GM10248 (cell line): ENCODE results near the gene PLEKHJ1.

Source experiments
- CTCF ChIA-PET: fragments of 300-600 bp; sonication (Branson Sonifier 250); formaldehyde crosslinking; extraction: SDS; loops from one replicate; lab custom pipeline; 2021; ENCODE audit warnings: antibody characterized with exemption; lab: Yijun Ruan, JAX
- POLR2A ChIA-PET: fragments of 350-650 bp; sonication (Branson Sonifier 250); formaldehyde crosslinking; extraction: SDS; loops from one replicate; lab custom pipeline; 2020; ENCODE audit warnings: antibody characterized with exemption; lab: Yijun Ruan, JAX
- DNase-seq: peaks from one replicate; pipeline ENCODE4 v3.0.0; 2012; ENCODE audit errors: extremely low spot score
- TF ChIP-seq, protein P1 (sequence below): IDR thresholded peaks from 2 replicates; pipeline ENCODE4 v1.5.1; 2012; ENCODE audit warnings: mild to moderate bottlenecking, low read depth; ENCODE audit errors: extremely low read depth, missing control alignments, control extremely low read depth

PLEKHJ1 gene

DNA sequence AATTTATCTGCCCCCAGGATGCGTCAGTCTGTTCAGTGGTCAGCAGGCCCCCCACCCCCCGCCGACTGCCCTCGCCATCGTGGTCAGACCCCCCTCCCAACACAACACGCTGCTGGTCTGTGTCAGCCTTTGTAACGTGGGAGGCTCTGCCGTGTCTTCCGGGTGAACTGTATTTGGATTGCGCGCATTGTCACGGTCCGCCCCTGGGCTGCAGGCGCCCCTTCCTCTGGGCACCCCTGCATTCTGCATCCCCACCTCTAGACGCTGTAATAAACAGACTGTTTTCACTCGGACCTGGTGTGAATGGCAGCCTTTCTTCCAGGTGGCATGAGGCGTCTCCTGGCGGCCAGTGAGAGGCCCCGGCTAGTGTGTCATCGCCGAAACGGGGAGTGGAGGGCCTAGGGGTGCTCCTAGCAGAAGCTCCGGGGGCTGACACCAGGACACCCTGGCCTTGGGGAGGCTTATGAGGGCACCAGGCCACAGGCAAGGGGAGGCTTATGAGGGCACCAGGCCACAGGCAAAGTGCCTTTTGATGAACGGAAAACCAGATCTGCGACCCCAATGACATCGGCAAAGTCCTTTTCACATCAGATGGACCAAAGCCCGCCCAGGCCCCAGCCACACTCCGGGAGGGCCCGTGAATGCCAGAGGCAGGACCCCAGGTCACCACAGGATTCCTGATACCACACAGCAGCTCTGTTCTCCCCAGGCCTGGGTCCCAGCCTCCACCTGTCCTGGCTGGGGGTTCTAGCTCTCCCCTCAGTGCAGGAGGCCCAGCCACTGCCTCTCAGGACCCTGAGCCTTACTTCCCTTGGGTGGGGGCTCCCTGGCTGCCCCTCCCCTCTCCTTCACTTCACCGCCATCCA is 3.6 kb downstream of the PLEKHJ1 start:
- DNase-seq: no peak
- ChIA-PET CTCF (no interaction called here), POLR2A (no interaction called here)
- TF ChIP-seq, protein P1, sequence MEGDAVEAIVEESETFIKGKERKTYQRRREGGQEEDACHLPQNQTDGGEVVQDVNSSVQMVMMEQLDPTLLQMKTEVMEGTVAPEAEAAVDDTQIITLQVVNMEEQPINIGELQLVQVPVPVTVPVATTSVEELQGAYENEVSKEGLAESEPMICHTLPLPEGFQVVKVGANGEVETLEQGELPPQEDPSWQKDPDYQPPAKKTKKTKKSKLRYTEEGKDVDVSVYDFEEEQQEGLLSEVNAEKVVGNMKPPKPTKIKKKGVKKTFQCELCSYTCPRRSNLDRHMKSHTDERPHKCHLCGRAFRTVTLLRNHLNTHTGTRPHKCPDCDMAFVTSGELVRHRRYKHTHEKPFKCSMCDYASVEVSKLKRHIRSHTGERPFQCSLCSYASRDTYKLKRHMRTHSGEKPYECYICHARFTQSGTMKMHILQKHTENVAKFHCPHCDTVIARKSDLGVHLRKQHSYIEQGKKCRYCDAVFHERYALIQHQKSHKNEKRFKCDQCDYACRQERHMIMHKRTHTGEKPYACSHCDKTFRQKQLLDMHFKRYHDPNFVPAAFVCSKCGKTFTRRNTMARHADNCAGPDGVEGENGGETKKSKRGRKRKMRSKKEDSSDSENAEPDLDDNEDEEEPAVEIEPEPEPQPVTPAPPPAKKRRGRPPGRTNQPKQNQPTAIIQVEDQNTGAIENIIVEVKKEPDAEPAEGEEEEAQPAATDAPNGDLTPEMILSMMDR: no peak

DNA sequence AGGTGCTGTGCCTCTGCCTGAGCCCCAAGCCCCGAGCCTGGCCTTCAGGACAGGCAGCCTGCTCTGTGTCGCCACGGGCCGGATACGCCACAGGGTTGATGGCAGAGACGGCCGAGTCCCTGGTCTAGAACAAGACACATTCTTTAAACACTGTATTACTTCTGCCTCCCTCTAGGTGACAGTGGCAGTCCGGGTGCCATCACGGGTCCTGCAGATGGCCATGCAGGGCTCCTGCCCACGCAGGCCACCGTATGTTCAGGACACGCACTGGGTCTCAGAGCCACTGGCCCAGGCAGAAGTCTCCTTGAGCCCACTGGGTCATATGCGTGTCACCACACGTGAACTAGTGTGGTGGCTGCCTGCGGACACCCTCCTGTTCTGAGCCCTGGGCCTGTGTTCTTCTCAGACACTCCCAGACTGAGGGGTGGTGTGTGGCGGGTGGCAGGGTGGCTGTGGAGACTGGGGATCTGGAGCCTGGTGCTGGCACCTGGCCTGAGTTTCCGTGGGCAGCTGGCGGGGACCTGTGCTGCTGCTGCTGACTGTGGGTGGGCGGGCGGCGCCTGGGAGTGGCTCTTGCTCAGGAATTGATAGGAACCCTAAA is 4.4 kb downstream of the PLEKHJ1 start:
- no peak for DNase-seq
- ChIA-PET CTCF (interaction anchor here (1.2 kb wide), 1 partner anchor 44 kb away, joined by 3 read pairs; no protein-coding TSS in a partner anchor), POLR2A (no interaction called here)
- TF ChIP-seq, protein P1: no peak

DNA sequence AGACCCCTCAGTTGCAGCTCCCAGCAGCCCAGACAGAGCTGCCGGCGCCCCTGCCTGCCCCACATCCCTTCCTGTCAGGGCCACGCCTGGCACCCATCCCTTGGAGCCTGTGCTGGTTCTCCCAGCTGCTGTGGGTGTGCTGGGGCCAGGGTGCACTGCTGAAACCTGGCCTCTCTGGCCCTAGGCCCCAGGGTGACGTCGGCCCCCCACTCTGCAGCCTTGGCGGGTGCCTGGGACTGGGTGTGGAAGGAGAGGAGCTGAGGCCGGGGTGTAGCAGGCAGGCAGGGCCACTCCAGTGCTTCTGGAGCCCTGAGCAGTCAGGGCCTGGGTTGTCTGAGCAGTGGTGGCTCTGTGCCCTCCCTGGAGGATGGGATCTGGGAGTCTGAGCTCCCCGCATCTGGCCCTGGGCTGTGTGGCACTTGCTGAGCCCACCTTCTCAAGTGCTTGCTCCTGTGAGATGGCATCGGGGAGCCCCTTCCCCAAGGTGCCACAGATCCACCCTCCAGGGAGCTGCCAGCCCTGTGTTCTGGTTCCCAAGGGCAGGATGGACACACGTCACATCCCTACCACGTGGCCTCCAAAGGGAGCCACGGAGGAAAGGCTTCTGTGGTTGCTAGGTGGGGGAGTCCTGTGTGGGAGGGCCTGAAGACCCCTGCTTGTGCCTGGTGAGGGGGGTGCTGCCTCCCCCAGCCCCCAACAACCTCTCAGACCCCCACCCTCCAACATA is 5.2 kb downstream of the PLEKHJ1 start:
- TF ChIP-seq, protein P1: no peak
- no peak for DNase-seq
- POLR2A ChIA-PET: interaction anchor here (0.6 kb wide), 1 partner anchor 85 kb away, joined by 9 read pairs; no protein-coding TSS in a partner anchor
- CTCF ChIA-PET: interaction anchor here (1.0 to 1.3 kb wide), 6 partner anchors 30 to 342 kb away, joined by 3 to 4 read pairs (median 3); no protein-coding TSS in a partner anchor

DNA sequence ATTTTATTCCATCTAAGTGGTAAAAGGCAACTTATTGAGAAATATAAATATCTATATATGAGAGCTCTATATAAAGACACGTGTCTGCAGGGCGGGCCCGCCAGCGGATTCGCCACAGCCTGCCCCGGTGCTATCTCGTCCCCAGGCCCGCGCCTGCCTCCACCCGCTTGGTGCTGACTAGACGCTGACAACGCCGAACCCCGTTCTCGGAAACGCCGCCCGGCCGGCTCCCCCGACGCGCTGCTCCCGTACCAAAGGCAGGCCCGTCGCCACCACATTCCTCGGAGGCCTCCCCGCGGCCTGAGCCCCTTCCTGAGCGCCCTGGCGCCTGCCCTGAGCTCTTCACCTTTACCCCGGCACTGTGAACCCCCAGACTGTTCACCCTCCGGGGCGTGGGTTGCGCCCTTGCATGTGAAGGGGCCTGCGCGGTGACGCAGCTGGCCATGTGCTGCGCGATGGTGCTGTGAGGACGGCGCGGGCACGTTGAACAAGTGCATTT is 6.0 kb downstream of the PLEKHJ1 start:
- no peak for DNase-seq
- POLR2A ChIA-PET: no interaction called here
- CTCF ChIA-PET: interaction anchor here (0.9 to 1.3 kb wide), 7 partner anchors 9 to 341 kb away, joined by 3 to 4 read pairs (median 3); no protein-coding TSS in a partner anchor
- TF ChIP-seq, protein P1: no peak

DNA sequence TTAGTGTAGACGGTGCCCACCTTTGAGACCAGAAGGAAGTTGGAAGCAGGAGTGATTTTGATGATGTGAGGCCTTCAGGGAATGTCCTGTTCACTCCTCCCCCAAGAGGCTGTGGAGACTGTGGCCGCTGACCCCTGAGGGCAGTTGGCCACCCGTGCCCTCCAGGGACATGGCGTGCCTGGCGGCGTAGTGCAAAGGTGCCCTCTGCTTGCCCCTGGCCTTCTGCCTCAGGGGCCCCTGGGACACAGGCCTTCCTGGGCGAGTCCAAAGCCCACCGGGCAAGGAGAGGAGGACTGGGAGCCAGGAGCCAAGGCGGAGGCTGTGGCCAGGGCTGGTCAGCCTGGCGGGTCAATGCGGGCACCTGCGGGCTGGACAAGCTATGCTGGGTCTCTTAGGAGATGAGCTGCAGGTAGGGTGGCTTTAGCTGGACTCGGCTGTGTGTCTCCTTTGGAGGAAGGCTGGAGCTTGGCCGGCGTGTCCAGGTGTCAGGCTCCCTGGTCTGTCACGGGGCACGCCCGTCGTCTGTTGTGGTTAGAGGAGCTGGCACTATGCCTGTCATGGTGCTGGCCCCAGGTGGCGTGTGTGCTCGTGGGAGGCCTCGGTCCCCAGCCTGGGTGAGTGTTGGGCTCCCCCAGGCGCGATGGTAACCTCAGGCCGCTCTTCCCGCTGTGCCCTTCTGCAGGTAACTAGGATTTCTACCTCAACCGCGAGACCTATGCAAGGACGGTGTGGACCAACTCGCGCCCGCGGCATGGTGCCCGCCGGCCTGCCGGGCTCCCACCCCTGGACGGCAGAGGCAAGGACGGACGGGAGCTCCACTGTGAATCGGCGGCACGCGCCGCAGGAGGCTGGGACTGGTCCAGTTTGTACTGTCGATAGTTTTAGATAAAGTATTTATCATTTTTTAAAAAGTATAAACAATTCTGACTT is 6.8 kb downstream of the PLEKHJ1 start:
- no peak for DNase-seq
- ChIA-PET POLR2A (no interaction called here), CTCF (interaction anchor here (0.9 to 1.3 kb wide), 5 partner anchors 8 to 163 kb away, joined by 3 to 4 read pairs (median 3); no protein-coding TSS in a partner anchor)
- TF ChIP-seq, protein P1: no peak
